ENCODE data around the gene CSNK1A1. TPM values are rescaled to one million over a fixed set of nuclear protein-coding genes. Genes with fewer than 3 reads are reported as not detected.
A peak's percentile ranks its signal among the peaks of the same experiment; 100 is the strongest.

Gene CSNK1A1
- total RNA-seq, 4 donors from 2014 or later: 264 to 414 (median 344) TPM

- peaks cover 19 to 90% (median 36%) of the 10 kb centered on the region in 3 donors for H3K4me1 ChIP-seq
- 60% methylated on average over 1 of the region's 6 CpGs; no CpG with 5 or more reads in 1 of the 2 donors for WGBS, 2 donors (ENCODE audit: low coverage in 1 of 2)
- no peak for ATAC-seq
- no peak overlapping the region for H3K4me3 ChIP-seq
- peak overlapping the region in 2 of 4 donors; percentile 89 to 99 for H3K27ac ChIP-seq
- H3K9me3 ChIP-seq: no peaks in the 10 kb centered on the region
- TF ChIP-seq CTCF (IDR thresholded peaks at IDR 0.05): no peak
- TF ChIP-seq POLR2A (IDR thresholded peaks at IDR 0.05): no peak
- TF ChIP-seq POLR2AphosphoS5 (IDR thresholded peaks at IDR 0.05): peak; percentile 41
- no peak for TF ChIP-seq EP300 (IDR thresholded peaks at IDR 0.05)
- no peaks in the 10 kb centered on the region for H3K27me3 ChIP-seq
- peaks cover 0 to 42% of the 10 kb centered on the region in 2 donors for H3K36me3 ChIP-seq
These were observed 5.9 kb downstream of the CSNK1A1 start for GRCh38 chr5:149545327-149545726.

- 69 to 74% methylated on average over 3 of the region's 3 CpGs for WGBS, 2 donors (ENCODE audit: low coverage in 1 of 2)
- Histone ChIP-seq H3K27me3 (no peaks in the 10 kb centered on the region), H3K9me3 (no peaks in the 10 kb centered on the region), H3K36me3 (peaks cover 0 to 42% of the 10 kb centered on the region in 2 donors), H3K4me3 (no peak overlapping the region), H3K4me1 (peaks cover 25 to 98% (median 46%) of the 10 kb centered on the region in 3 donors), H3K27ac (peak overlapping the region in 3 of 4 donors; percentile 64 to 99 (median 89))
- peak; percentile 20 for ATAC-seq
- TF ChIP-seq POLR2AphosphoS5 (IDR thresholded peaks at IDR 0.05) (no peak), EP300 (IDR thresholded peaks at IDR 0.05) (no peak), POLR2A (IDR thresholded peaks at IDR 0.05) (no peak), CTCF (IDR thresholded peaks at IDR 0.05) (no peak)
These were observed 7.2 kb downstream of the CSNK1A1 start for GRCh38 chr5:149544028-149544420.

- no peak for ATAC-seq
- peak overlapping the region; percentile 64 to 99 (median 78) for H3K27ac ChIP-seq
- H3K9me3 ChIP-seq: no peaks in the 10 kb centered on the region
- H3K27me3 ChIP-seq: no peaks in the 10 kb centered on the region
- TF ChIP-seq POLR2AphosphoS5 (IDR thresholded peaks at IDR 0.05) (peak; percentile 1), CTCF (IDR thresholded peaks at IDR 0.05) (no peak), EP300 (IDR thresholded peaks at IDR 0.05) (no peak), POLR2A (IDR thresholded peaks at IDR 0.05) (no peak)
- WGBS, 2 donors (ENCODE audit: low coverage in 1 of 2): 8 to 17% methylated on average over 5 to 8 of the region's 8 CpGs
- no peak overlapping the region for H3K4me3 ChIP-seq
- peaks cover 0 to 41% of the 10 kb centered on the region in 2 donors for H3K36me3 ChIP-seq
- H3K4me1 ChIP-seq: peaks cover 25 to 98% (median 44%) of the 10 kb centered on the region in 3 donors
These were observed 7.7 kb downstream of the CSNK1A1 start for GRCh38 chr5:149543361-149544027.

GRCh38 chr5:149541893-149542292 lies 9.3 kb downstream of the CSNK1A1 start:
- H3K4me3 ChIP-seq: no peak overlapping the region
- no peaks in the 10 kb centered on the region for H3K9me3 ChIP-seq
- no peaks in the 10 kb centered on the region for H3K27me3 ChIP-seq
- ATAC-seq: no peak
- no peak for TF ChIP-seq POLR2AphosphoS5 (IDR thresholded peaks at IDR 0.05)
- no peak for TF ChIP-seq POLR2A (IDR thresholded peaks at IDR 0.05)
- TF ChIP-seq EP300 (IDR thresholded peaks at IDR 0.05): no peak
- no peak for TF ChIP-seq CTCF (IDR thresholded peaks at IDR 0.05)
- WGBS, 2 donors (ENCODE audit: low coverage in 1 of 2): 51 to 76% methylated on average over 2 to 5 of the region's 6 CpGs
- H3K27ac ChIP-seq: peak overlapping the region in 2 of 4 donors; percentile 17 to 25
- peaks cover 26 to 97% (median 44%) of the 10 kb centered on the region in 3 donors for H3K4me1 ChIP-seq
- peaks cover 0 to 40% of the 10 kb centered on the region in 2 donors for H3K36me3 ChIP-seq

- H3K36me3 ChIP-seq: peaks cover 0 to 33% of the 10 kb centered on the region in 2 donors
- 38 to 44% methylated on average over 3 of the region's 3 CpGs for WGBS, 2 donors (ENCODE audit: low coverage in 1 of 2)
- no peaks in the 10 kb centered on the region for H3K9me3 ChIP-seq
- no peak for TF ChIP-seq EP300 (IDR thresholded peaks at IDR 0.05)
- TF ChIP-seq POLR2AphosphoS5 (IDR thresholded peaks at IDR 0.05): no peak
- no peak for TF ChIP-seq POLR2A (IDR thresholded peaks at IDR 0.05)
- no peak for TF ChIP-seq CTCF (IDR thresholded peaks at IDR 0.05)
- H3K27me3 ChIP-seq: no peaks in the 10 kb centered on the region
- ATAC-seq: no peak
- H3K4me3 ChIP-seq: no peak overlapping the region
- peaks cover 31 to 97% (median 48%) of the 10 kb centered on the region in 3 donors for H3K4me1 ChIP-seq
- peak overlapping the region in 3 of 4 donors; percentile 16 to 30 (median 25) for H3K27ac ChIP-seq
These were observed 11.2 kb downstream of the CSNK1A1 start for GRCh38 chr5:149540089-149540488.

All from gastroesophageal sphincter (tissue), 4 donors.